ENCODE measurements around the gene STIMATE.

Gene STIMATE

DNA sequence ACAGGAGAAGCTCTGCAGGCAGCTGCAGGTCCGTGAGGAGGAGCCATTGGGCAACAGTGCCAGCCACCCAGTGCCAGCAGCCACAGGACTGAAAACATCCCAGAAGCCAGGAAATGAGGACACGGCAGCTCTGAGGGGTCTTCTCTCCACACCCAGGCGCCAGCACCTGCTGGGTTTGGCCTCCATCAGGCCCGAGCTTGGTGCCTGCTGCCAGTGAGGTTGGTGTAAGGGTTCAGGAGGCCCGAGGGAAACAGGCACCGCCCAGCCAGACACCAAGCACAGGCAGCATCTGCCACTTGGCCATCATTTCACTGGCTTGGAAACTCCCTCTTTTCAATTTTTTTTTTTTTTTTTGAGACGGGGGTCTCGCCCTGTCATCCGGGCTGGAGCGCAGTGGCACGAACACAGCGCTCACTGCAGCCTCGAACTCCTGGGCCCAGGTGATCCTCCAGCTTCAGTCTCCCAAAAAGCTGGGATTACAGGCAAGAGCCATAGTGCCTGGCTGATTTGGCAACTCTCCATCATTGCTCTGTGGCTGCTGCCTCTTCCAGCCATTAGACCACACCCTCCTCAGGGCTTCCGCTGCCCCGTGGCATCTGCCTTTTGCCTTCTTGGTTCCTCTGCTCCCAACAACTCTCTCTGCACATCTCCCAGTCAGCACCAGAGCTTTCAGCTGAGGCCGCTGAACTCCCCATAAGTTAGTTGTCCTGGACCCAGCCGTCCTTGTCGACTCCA lies 104.2 kb downstream of the STIMATE start:
- no peak for DNase-seq (ENCODE audit: low read depth in 3 of 3, low spot score in 1 of 3)

DNA sequence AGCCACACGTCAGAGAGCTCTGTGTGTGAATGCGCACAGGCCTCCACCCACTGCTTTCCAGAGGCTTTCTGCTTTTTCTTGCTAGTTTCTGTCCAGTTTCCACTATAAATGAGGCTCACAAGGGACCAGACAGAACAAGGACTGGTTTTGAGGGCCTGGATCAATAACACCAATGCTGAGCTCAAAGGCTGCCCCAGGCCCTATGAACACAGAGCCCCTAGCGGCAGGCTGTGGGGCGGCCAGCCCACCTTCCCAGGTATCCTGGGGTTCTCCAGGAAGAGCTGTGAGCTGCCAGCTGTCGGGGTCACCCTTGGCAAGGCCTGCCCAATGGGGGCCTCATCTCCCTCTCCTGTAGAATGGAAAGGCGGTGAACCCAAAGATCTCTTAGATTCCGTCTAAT lies 104.9 kb downstream of the STIMATE start:
- DNase-seq (ENCODE audit: low read depth in 3 of 3, low spot score in 1 of 3) = no peak

DNA sequence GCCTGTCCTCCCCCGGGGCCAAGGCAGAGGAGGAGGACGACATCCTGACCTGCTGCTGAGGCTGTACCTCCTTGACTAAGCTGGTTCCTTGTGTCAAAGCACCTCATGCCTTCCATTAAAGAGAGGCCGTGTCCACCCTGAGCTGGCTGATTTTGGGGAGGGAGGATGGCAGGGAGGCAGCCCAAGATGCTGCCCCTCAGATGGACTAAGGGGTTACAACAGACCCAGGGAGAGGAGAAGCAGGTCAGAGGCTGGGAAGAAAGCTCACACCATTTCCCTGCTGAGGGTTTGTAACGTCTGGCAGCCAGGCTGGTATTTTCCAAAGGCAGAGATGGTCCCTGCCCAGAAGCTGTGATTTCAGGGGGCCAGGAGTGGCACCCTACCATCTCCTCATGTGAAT lies 105.4 kb downstream of the STIMATE start:
- DNase-seq (ENCODE audit: low read depth in 3 of 3, low spot score in 1 of 3) = no peak

DNA sequence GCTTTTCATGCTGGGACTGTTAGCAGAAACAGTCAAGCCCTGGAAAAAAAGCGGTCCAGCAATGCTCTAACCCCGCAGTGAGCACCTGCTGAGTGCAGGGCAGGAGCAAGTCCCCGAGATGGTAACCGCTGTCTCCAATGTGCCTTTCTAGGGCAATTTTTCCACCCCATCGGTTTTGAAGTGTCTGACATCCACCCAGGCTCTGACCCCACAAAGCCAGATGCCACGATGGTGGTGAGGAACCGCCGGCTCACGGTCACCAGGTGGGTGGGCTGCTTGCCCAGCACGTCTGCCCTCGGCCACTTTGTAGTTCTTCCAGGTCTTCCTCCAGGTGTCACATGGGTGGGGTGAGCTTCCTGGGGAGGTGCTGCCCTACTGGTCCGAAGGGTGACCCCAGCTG lies 106.0 kb downstream of the STIMATE start:
- no peak for DNase-seq (ENCODE audit: low read depth in 3 of 3, low spot score in 1 of 3)

DNA sequence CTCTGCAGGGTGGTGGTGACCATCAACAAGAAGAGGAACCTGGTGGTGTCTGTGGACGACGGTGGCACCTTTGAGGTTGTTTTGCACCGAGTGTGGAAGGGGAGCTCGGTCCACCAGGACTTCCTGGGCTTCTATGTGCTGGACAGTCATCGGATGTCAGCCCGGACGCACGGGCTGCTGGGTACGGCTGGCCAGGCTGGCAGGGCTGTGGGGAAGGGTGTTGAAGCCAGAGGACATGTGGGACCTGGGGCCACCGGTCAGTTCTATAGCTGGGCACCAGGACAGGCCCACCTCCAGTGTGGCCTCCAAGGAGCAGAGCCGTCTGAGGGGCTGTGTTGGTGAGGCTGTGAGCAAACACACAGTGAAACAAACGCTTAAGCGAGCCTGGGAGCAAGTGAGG lies 106.6 kb downstream of the STIMATE start:
- DNase-seq (ENCODE audit: low read depth in 3 of 3, low spot score in 1 of 3) = no peak

DNA sequence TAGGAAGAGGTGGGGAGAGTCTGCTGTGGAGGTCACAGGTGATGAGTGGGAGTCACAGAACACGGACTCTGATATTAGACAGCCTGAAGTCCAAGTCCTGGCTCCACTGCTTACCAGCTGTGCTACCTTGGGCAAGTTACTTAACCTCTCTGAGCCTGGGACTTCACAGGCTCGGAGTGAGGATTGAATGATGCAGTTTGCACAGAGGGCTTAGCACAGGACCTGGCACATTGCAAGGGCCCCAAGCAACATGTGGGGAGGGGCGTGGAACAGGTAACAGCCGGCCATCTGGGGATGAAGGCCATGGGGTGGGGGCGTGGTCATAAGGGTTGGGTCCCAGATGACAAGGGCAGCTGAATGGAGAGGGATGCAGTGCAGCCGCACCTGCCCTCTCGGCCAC lies 107.0 kb downstream of the STIMATE start:
- DNase-seq (ENCODE audit: low read depth in 3 of 3, low spot score in 1 of 3) = no peak

DNA sequence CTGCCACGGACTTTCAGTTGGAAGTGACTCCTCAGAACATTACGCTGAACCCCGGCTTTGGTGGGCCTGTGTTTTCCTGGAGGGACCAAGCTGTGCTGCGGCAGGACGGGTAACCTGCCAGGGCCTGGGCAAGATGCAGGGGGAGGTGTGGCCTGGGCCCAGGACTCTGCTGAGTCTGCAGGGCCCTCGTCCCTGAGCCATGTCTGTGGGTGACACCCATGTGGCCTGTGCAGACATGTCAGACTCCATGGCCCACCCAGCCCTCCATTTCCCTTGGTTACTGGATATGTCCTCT lies 107.7 kb downstream of the STIMATE start:
- DNase-seq (ENCODE audit: low read depth in 3 of 3, low spot score in 1 of 3) = no peak

DNA sequence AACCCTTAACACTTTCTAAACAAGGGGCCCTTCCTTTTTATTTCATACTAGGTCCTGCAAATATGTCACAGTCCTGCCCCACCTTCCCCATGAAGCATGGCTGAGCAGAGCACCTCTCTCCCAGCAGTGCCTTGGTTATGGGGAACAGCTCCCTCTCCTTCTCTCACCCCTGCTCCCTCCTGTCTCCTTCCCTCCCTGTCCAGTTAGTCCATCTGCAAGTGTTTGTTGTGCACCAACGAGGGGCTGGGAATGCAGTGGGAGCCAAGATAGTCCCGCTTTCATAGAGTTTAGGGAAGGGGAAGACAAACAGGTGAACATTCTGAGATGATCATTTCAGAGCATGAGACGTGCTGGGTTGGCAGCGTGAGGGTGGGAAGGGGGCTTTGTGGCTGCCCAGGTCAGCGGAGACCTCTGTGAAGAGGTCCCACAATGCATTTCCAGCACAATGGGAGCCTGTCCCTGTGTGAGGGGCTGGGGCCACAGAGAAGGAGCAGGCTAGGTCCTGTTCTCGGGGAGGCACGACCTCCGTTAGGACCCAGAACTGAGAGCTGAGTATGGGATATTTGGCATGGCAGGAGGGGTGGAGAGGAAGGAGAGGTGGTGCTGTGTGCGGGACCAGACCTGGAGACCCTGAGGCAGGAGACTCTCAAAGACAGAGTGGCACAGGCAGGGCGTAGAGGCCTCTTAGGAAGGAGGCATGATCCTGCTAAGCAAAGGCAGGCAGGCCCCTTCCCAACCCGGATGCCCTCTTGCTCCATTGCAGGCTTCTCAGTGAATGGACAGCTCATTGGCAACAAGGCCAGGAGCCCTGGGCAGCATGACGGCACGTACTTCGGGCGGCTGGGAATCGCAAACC lies 108.2 kb downstream of the STIMATE start:
- DNase-seq (ENCODE audit: low read depth in 3 of 3, low spot score in 1 of 3) = no peak

DNA sequence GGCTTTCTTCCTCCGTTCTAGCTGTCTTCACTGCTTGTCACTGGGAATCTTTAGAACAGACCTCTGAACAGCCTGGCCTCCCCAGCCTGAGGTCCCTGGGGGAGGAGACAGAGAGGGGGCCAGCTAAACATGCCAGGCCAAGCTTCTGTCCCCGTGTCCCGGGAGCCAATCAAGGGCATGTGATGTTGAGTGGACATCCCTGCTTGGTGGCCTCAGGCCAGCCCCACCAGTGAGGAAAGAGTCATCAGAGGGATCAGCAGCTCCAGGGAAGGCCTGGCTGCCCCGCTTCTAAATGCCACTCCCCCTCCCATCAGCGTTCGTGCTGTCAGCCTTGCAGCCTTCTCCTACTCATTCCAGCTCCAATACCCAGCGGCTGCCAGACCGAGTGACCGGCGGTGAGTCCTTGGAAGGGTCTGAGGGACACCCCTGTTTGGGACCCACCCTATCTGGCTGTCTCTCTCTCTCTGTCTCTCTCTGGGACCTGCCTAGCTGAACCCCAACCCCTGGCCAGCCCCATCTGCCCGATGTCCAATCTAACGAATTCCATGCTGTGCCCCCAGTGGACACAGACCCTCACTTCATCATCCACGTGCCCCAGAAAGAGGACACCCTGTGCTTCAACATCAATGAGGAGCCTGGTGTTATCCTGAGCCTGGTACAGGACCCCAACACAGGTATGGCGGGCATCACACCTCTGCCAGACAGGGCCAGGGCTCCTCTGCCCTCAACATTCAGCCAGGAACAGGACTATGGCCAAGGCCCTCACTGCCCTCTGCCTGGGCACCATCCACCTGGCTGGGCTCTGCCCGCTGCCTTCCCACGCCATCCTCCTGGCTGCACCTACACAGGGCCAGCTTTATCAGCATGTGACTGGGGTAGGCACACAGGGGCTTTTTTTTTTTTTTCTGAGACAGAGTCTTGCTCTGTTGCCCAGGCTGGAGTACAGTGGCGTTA lies 109.4 kb downstream of the STIMATE start:
- no peak for DNase-seq (ENCODE audit: low read depth in 3 of 3, low spot score in 1 of 3)

DNA sequence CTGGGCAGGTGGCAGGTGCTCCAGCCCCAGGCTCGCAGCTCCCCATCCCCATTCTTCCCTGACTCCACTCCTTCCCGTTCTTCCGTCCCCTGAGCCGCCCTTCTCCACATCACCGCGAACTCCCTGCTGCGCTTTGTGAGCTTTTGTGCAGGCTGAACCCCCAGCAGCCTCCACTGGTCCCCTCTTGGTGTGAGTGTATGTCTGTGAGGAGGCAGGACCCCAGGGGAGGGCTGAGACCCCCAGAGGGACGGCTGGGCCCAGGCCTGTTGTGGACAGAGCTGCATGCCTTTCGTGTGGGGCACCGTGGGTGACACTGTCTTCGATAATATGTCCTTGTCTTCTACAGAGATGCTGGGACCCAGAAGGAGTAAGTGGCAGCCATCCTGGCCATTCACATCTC lies 110.1 kb downstream of the STIMATE start:
- DNase-seq (ENCODE audit: low read depth in 3 of 3, low spot score in 1 of 3) = no peak
